SK-N-SH (cell line): ENCODE data around the gene TFRC. TPM values are rescaled to one million over a fixed set of nuclear protein-coding genes. Genes with fewer than 3 reads are reported as not detected.
"Not testable (repeated sequence)": the region's sequence is repeated elsewhere in the genome, so short reads cannot be mapped to it uniquely, and the experiment has no call there.

Experiments
- CTCF ChIA-PET: fragments of 300-600, 350-600 bp; formaldehyde crosslinking; extraction: SDS; loops from one replicate; lab custom pipeline; 2021; lab: Yijun Ruan, JAX
- POLR2A ChIA-PET: fragments of 350-600 bp; sonication (Branson Sonifier 250); formaldehyde crosslinking; extraction: SDS; loops from one replicate; lab custom pipeline; 2020; ENCODE audit warnings: antibody characterized with exemption, inconsistent platforms; lab: Yijun Ruan, JAX
- DNase-seq: peaks from one replicate; pipeline ENCODE4 v3.0.0; 2012
- H2AFZ ChIP-seq: fragments of 200-600 bp; sonication (generic); 2 replicates; pipeline ENCODE4 v1.8.1; 2016; ENCODE audit warnings: antibody characterized with exemption, mild to moderate bottlenecking, low read depth
- H3F3A ChIP-seq: fragments of 200-600 bp; sonication (generic); replicated peaks from 2 replicates; pipeline ENCODE3; 2016; ENCODE audit warnings: antibody characterized with exemption, mild to moderate bottlenecking; ENCODE audit not compliant: insufficient read depth
- H3K27ac ChIP-seq, 2 experiments: fragments of 200-500 bp in 1 of 2; fragments of 200-600 bp in 1 of 2; sonication (Bioruptor generic) in 1 of 2; sonication (generic), shearing (Covaris generic) in 1 of 2; 2 replicates each; pipeline versions ENCODE4 v1.5.1 to v1.6.1; 2014 to 2016; ENCODE audit warnings: low read depth in 2 of 2, inconsistent platforms in 1 of 2, low read length in 1 of 2, mild to moderate bottlenecking in 1 of 2, mixed read lengths in 1 of 2
- H3K27me3 ChIP-seq: fragments of 200-600 bp; sonication (generic), shearing (Covaris generic); 2 replicates; pipeline ENCODE4 v1.6.1; 2016; ENCODE audit warnings: mixed run types; ENCODE audit not compliant: insufficient read depth
- H3K36me3 ChIP-seq, 2 experiments: fragments of 200-500 bp in 1 of 2; fragments of 200-600 bp in 1 of 2; sonication (Bioruptor generic) in 1 of 2; sonication (generic) in 1 of 2; replicated peaks in 1 of 2; 2 replicates each; pipeline versions ENCODE3 to v1.5.1; 2014 to 2016; ENCODE audit warnings: low read length in 1 of 2, mild to moderate bottlenecking in 1 of 2; ENCODE audit not compliant: insufficient read depth in 2 of 2, control insufficient read depth in 1 of 2
- H3K4me1 ChIP-seq, 2 experiments: fragments of 200-500 bp in 1 of 2; fragments of 200-600 bp in 1 of 2; sonication (Bioruptor generic) in 1 of 2; sonication (generic), shearing (Covaris generic) in 1 of 2; 2 replicates each; pipeline versions ENCODE4 v1.5.1 to v1.6.1; 2014 to 2016; ENCODE audit warnings: low read depth in 1 of 2, low read length in 1 of 2, mixed run types in 1 of 2; ENCODE audit not compliant: insufficient read depth in 2 of 2, control insufficient read depth in 1 of 2
- H3K4me2 ChIP-seq: fragments of 200-600 bp; sonication (generic), shearing (Covaris generic); 2 replicates; pipeline ENCODE4 v1.6.1; 2017; ENCODE audit warnings: mixed run types
- H3K4me3 ChIP-seq, 2 experiments: fragments of 200-500 bp in 1 of 2; fragments of 200-600 bp in 1 of 2; sonication (Bioruptor generic) in 1 of 2; sonication (generic), shearing (Covaris generic) in 1 of 2; 2 replicates each; pipeline versions ENCODE4 v1.5.1 to v1.8.1; 2014 to 2016; ENCODE audit warnings: low read depth in 2 of 2, inconsistent platforms in 1 of 2, low read length in 1 of 2, mild to moderate bottlenecking in 1 of 2, mixed read lengths in 1 of 2, moderate library complexity in 1 of 2
- H3K79me2 ChIP-seq: fragments of 200-600 bp; sonication (generic); 2 replicates; pipeline ENCODE4 v1.8.1; 2017; ENCODE audit warnings: mild to moderate bottlenecking; ENCODE audit not compliant: insufficient read depth
- H3K9ac ChIP-seq: fragments of 200-600 bp; sonication (generic); 2 replicates; pipeline ENCODE4 v1.6.1; 2017; ENCODE audit warnings: mixed run types
- H3K9me2 ChIP-seq: fragments of 200-600 bp; sonication (generic); 2 replicates; pipeline ENCODE4 v1.6.1; 2017; ENCODE audit warnings: mixed run types
- H3K9me3 ChIP-seq: fragments of 200-600 bp; sonication (generic); 2 replicates; pipeline ENCODE4 v1.6.1; 2017; ENCODE audit warnings: mixed run types, mild to moderate bottlenecking, moderate library complexity
- H4K20me1 ChIP-seq: fragments of 200-600 bp; sonication (generic); 2 replicates; pipeline ENCODE4 v1.6.1; 2017; ENCODE audit warnings: mild to moderate bottlenecking, mixed run types; ENCODE audit not compliant: insufficient read depth
- CHD2 ChIP-seq: fragments of 150-350 bp; IDR thresholded peaks from 2 replicates; pipeline ENCODE4 v1.6.1; 2018; ENCODE audit warnings: low read length; ENCODE audit not compliant: partially characterized antibody
- GABPA ChIP-seq: IDR thresholded peaks from 2 replicates; pipeline ENCODE4 v1.4.0; 2012; ENCODE audit warnings: low read depth, mild to moderate bottlenecking
- GATA2 ChIP-seq: sonication (generic); formaldehyde crosslinking; IDR thresholded peaks from 2 replicates; pipeline ENCODE4 v1.5.0; 2020; ENCODE audit warnings: mild to moderate bottlenecking, missing genetic modification reagents
- JUND ChIP-seq: IDR thresholded peaks from 2 replicates; pipeline ENCODE4 v1.4.0; 2012
- MEF2A ChIP-seq: IDR thresholded peaks from 2 replicates; pipeline ENCODE4 v1.4.0; 2012; ENCODE audit warnings: low read depth, borderline replicate concordance
- MXI1 ChIP-seq: IDR thresholded peaks from 2 replicates; pipeline ENCODE4 v1.6.1; 2012; ENCODE audit warnings: mild to moderate bottlenecking, low read depth, low read length, improper control_type of control experiment
- NFIC ChIP-seq: IDR thresholded peaks from 2 replicates; pipeline ENCODE4 v1.4.0; 2012; ENCODE audit warnings: borderline replicate concordance
- SMC3 ChIP-seq: IDR thresholded peaks from 2 replicates; pipeline ENCODE4 v1.6.1; 2012; ENCODE audit warnings: low read depth, low read length, improper control_type of control experiment
- TEAD4 ChIP-seq: IDR thresholded peaks from 2 replicates; pipeline ENCODE4 v1.4.0; 2012; ENCODE audit warnings: mild to moderate bottlenecking, borderline replicate concordance; ENCODE audit not compliant: insufficient read depth
- YY1 ChIP-seq: IDR thresholded peaks from 2 replicates; pipeline ENCODE4 v1.4.0; 2012; ENCODE audit warnings: low read depth, mild to moderate bottlenecking
- WGBS: methylation state at CpG from one replicate; pipeline ENCODE4 v1.1.6; 2017; ENCODE audit warnings: low lambda C conversion rate; 5-methylcytosine and 5-hydroxymethylcytosine counted together
- polyA plus RNA-seq, 3 experiments: library from polyadenylated mRNA; depleted of rRNA; stranded (reverse); fragments of >200 nt; gene quantifications; 2 replicates each; pipeline ENCODE4 v1.2.3, GENCODE V29; 2012
- TF ChIP-seq, protein P1 (sequence below): IDR thresholded peaks from 2 replicates; pipeline ENCODE4 v1.4.0; 2012; ENCODE audit warnings: low read depth, borderline replicate concordance
- TF ChIP-seq, protein P2 (sequence below): IDR thresholded peaks from 2 replicates; pipeline ENCODE4; 2012
- TF ChIP-seq, protein P3 (sequence below): IDR thresholded peaks from 2 replicates; pipeline ENCODE4 v1.4.0; 2012; ENCODE audit warnings: low read depth, borderline replicate concordance

TFRC gene
- polyA plus RNA-seq, 1 of the 3 experiments (the other 2 are of a cell fraction): 35.0 TPM

DNA sequence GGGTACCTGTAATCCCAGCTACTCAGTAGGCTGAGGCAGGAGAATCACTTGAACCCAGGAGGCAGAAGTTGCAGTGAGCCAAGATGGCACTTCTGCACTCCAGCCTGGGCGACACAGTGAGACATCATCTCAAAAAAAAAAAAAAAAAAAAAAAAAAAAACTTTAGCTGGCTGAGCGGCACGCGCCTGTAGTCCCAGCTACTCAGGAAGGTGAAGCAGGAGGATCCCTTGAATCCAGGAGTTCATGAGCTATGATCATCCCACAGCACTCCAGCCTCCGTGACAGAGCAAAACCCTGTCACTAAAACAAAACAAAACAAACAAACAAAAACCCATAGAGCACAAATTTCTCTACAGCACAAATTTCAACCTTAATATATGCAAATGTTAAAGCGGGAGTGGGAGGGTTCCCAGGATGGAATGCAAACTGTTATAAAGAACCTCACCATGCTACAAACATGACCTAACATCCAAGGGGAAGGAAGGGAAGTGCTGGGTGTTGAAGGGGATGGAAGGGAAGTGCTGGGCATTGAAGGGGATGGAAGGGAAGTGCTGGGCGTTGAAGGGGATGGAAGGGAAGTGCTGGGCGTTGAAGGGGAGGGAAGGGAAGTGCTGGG lies 16.6 kb upstream of the TFRC start:
- H2AFZ ChIP-seq, H3K36me3 ChIP-seq, H3K4me2 ChIP-seq, H3K79me2 ChIP-seq, H3K4me1 ChIP-seq, H3K27ac ChIP-seq, DNase-seq, H3K27me3 ChIP-seq, H3K9ac ChIP-seq, H3F3A ChIP-seq, H3K4me3 ChIP-seq, H3K9me3 ChIP-seq, CTCF ChIA-PET, H4K20me1 ChIP-seq, H3K9me2 ChIP-seq: not testable (repeated sequence)
- WGBS: 50% methylated on average over 8 of the region's 8 CpGs
- POLR2A ChIA-PET: interaction anchor here (0.6 kb wide), 2 partner anchors 21 to 28 kb away, joined by 3 to 8 read pairs; no protein-coding TSS in a partner anchor

DNA sequence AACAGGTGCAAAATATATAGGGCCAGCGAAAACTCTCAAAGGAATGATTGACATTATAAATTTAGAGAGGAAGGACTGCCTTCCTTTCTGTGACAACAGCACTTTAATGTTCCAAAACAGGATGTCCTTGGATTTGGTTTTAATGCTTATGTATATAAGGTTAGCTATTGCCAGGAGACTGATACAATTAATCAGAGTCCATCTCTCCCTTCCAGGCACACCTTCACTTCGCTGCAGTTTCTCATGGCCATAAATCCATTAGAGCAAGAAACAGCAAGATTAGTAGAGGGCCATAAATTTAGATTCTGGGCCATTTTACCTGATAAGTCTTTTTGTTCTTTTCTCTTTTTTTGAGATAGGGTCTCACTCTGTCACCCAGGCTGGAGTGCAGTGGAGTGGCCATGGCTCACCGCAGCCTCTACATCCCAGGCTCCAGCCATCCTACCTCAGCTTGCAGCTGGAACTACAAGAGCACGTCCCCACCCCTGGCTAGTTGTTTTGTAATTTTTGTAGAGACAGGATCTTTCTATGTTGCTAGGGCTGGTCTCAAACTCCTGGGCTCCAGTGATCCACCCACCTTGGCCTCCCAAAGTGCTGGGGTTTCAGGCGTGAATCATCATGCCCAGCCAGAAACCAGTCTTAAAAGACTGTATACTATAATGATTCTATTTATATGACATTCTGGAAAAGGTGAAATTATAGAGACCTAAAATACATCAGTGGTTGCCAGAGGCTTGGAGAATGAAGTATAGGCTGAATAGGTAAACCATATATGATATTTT lies 15.7 kb upstream of the TFRC start:
- no peaks in the 10 kb centered on the region for H3K9me2 ChIP-seq
- H3K79me2 ChIP-seq: no peaks in the 10 kb centered on the region
- H3K27ac ChIP-seq: no peak overlapping the region
- H3K9me3 ChIP-seq: no peaks in the 10 kb centered on the region
- H3K27me3 ChIP-seq: no peaks in the 10 kb centered on the region
- WGBS: 79% methylated on average over 5 of the region's 5 CpGs
- H4K20me1 ChIP-seq: no peaks in the 10 kb centered on the region
- no peak for DNase-seq
- no peak for TF ChIP-seq MEF2A
- no peak for TF ChIP-seq SMC3
- no peak for TF ChIP-seq JUND
- TF ChIP-seq GATA2 (CRISPR knock-in tag): no peak
- no peak for TF ChIP-seq YY1
- TF ChIP-seq, protein P1, sequence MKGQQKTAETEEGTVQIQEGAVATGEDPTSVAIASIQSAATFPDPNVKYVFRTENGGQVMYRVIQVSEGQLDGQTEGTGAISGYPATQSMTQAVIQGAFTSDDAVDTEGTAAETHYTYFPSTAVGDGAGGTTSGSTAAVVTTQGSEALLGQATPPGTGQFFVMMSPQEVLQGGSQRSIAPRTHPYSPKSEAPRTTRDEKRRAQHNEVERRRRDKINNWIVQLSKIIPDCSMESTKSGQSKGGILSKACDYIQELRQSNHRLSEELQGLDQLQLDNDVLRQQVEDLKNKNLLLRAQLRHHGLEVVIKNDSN: no peak
- TF ChIP-seq MXI1: no peak
- TF ChIP-seq GABPA: no peak
- TF ChIP-seq, protein P2, sequence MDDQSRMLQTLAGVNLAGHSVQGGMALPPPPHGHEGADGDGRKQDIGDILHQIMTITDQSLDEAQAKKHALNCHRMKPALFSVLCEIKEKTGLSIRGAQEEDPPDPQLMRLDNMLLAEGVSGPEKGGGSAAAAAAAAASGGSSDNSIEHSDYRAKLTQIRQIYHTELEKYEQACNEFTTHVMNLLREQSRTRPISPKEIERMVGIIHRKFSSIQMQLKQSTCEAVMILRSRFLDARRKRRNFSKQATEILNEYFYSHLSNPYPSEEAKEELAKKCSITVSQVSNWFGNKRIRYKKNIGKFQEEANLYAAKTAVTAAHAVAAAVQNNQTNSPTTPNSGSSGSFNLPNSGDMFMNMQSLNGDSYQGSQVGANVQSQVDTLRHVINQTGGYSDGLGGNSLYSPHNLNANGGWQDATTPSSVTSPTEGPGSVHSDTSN: no peak
- TF ChIP-seq CHD2: no peak
- TF ChIP-seq TEAD4: no peak
- TF ChIP-seq, protein P3, sequence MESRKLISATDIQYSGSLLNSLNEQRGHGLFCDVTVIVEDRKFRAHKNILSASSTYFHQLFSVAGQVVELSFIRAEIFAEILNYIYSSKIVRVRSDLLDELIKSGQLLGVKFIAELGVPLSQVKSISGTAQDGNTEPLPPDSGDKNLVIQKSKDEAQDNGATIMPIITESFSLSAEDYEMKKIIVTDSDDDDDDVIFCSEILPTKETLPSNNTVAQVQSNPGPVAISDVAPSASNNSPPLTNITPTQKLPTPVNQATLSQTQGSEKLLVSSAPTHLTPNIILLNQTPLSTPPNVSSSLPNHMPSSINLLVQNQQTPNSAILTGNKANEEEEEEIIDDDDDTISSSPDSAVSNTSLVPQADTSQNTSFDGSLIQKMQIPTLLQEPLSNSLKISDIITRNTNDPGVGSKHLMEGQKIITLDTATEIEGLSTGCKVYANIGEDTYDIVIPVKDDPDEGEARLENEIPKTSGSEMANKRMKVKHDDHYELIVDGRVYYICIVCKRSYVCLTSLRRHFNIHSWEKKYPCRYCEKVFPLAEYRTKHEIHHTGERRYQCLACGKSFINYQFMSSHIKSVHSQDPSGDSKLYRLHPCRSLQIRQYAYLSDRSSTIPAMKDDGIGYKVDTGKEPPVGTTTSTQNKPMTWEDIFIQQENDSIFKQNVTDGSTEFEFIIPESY: no peak
- no peak for TF ChIP-seq NFIC
- H3K9ac ChIP-seq: no peak overlapping the region
- H3F3A ChIP-seq: no peaks in the 10 kb centered on the region
- no peak overlapping the region for H3K4me2 ChIP-seq
- H3K36me3 ChIP-seq: no peaks in the 10 kb centered on the region
- H3K4me1 ChIP-seq: no peaks in the 10 kb centered on the region
- no peak overlapping the region for H3K4me3 ChIP-seq
- ChIA-PET POLR2A (no interaction called here), CTCF (no interaction called here)
- H2AFZ ChIP-seq: no peak overlapping the region
